ENCODE measurements around the gene LRP10.
"Not testable (repeated sequence)": the region's sequence is repeated elsewhere in the genome, so short reads cannot be mapped to it uniquely, and the experiment has no call there.

Gene LRP10

DNA sequence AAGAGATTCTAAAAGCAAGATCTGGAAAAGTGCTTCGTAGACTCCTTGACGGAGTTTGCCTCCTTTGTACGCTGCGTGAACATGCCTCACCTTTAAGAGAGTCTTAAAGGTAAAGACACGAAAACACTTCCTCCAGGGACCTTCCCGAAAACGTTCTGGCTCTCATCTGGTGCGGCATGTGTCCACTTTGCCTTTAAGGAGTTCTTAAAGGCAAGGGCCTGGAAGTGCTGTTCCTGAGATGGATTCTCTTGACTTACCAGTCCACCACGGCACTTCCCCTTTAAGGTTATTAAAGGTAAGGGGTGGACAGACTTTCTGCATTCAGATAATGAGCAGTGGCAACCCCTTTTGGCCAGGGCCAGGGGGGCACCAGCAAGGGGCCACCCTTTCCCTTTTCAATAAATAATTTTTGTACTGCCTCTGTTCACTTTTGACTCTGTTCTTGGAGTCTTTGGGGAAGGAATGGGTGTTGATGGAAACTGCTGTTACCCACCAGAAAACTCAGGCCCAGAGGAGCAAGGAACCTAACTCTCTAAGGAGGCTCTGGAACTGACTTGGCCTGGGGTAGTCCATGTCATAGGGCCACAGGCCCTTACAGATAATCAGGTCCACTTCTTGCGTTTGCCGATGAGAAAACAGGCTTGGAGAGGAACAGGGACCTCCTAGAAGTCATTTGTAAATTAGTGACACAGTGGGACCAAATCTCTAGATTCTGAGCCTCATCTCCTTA is 15.9 kb downstream of the LRP10 start:
- DNase-seq: peak; percentile 78

- DNase-seq: no peak
These were observed 16.4 kb downstream of the LRP10 start for GRCh38 chr14:22887990-22888378.

- no peak for DNase-seq
These were observed 17.1 kb downstream of the LRP10 start for GRCh38 chr14:22888662-22889061.

DNA sequence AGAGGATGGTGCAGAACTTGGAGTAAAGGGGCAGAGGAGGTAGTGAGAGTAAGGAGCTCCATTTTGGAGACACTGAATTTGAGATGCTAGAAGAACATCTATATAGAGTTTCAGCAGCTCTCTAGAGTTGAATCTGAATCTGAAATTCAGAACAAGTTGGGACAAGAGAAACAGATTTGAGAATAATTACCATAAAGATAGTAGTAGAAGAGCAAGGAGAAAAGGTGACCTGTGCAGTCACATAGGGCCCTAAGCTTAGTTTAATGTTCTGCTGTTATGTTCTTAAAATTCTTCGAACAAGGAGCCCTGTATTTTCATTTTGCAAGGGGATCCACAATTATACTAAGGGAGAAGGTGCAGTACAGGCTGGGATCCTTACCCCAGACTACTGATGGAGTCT is 18.9 kb downstream of the LRP10 start:
- no peak for DNase-seq

DNA sequence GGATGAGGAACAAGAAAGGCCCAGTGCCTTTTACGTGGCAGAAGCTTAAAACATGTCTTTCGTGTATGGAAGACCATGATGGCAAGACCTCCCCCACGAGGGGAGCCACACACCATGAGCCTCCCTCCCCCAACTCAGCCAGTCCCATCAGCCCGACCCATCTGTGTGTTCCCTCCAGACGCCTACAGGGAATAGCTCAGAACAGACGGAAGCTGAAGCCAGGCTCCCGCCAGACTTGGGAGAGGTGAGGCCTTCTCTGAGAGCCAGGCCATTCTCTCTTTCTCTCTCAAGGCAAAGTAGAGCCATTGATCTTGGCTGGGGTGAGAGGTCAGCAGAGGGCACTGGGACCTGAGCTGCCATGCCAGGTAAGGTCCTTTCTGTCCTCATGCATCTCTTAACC is 20.9 kb downstream of the LRP10 start:
- DNase-seq: no peak

DNA sequence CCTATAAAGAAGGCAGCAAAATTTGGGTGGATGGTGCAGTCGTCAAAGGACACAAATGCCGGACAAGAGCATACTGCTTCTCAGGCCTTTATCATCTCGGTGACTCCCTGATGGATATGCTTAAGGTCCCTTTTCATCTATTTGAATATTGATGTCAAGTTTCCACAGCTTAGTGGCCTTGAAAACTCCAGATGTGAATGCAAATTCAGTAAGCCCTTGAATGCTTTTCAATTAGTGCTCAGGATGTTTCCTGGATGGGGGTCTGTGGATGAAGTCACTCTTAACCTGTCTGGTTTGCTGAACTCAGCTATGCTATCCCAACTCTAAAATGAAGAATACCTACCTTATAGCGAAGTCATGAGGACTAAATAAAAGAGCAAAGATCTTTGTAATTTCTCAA is 22.2 kb downstream of the LRP10 start:
- no peak for DNase-seq

DNA sequence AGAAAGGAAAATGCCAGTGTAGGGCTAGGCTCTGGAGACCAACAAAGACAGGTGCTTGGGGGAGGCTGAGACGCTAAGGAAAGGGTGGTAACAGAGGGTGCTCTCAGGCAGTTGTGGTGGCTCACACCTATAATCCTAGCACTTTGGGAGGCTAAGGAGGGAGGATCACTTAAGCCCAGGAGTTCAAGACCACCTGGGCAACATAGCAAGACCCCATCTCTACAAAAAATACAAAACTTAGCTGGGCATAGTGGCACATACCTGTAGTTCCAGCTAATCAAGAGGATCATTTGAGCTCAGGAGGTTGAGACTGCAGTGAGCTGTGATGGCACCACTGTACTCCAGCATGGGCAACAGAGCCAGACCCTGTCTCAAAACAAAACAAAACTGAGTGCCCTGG is 23.9 kb downstream of the LRP10 start:
- no peak for DNase-seq

DNA sequence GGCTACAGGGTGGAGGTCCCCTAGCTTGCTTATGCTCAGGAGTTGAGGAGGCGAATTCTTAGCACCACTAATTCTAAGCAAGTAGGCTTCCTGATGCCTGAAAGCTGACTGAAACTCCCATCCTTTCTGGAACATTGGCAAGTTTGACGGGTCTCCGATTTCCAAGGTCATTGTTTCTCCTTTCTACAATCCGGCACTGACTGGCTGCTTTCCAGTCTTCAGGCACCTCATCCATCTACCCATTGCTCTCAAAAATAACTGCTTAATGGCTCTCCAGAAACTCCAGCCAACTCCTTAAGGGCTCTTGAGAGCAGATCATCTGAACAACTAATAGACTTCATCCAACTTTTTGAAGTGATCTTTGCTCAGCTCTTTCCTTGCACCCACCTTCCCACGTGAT is 24.8 kb downstream of the LRP10 start:
- DNase-seq: no peak

- no peak for DNase-seq
These were observed 25.2 kb downstream of the LRP10 start for GRCh38 chr14:22896760-22897159.

DNA sequence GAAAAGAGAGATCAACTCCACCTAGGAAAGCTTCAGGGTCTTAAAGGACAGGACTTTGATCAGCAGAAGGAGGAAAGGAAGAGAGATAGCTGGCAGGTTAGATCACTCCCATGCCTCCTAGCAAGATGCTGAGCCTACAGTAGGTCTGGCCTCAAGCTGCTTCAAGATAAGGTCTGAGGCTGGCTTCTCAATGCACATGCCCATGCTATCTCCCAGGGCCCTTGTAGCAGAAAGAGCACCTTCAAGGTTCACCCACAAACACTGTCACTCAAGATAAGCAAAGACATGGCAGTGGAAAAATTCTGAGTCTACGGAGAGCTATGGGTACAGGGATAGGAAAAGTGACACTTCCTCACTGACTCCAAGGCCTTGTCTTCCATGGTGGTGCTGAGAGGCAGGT is 25.8 kb downstream of the LRP10 start:
- DNase-seq: no peak

- peak; percentile 89 for DNase-seq
These were observed 27.0 kb downstream of the LRP10 start for GRCh38 chr14:22898302-22899090.

DNA sequence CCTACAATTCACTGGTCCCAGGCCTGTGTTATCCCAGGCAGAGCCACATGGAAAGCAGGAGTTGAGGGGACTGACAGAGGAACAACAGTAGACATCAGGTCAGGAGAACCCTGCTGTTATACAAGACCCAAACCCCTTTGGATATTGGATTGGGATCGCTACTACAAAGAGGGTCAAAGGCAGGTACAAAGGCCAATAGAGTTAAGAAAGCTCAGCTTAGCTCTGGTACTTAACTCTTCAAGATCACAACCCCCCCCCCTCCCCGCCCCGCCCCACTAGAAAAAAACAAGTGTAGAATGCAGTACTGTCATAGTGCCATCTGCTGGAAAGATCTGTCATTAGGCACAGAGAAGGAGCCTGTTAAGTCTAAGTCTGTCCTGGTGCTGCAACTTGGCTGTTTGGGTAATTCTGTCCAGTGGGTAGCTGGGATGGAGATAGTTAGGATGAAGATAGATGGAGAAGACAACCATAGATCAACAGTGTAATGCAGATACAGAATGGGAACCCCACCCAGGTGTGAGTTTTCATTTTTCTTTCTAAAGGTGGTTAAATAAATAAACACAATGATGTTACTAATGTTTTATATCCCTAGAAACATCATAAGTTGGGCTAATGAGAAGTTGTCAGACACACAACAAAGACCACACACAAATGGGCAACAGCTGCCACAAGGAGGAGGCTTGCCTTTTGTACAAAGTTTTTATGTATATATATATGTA is 28.7 kb downstream of the LRP10 start:
- peak; percentile 82 for DNase-seq

DNA sequence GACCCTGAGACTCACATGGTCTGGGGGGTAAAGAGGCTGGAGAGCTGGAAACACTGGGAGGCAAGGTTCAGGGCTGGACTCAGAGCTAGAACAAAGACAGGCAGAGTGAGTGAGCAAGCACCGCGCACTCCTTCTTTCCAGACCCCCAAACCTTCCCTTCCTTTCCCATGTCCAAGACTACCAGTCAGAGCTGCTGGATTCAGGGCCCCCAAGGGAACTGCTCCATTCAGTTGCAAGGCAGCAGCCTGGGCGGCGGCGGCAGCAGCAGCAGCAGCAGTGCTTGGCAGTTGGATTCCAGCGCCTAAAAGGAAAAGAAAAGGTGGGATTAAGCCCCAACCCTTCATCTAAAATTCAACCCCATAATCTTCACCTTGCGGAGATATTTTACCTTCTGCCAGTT is 30.3 kb downstream of the LRP10 start:
- DNase-seq: no peak

DNA sequence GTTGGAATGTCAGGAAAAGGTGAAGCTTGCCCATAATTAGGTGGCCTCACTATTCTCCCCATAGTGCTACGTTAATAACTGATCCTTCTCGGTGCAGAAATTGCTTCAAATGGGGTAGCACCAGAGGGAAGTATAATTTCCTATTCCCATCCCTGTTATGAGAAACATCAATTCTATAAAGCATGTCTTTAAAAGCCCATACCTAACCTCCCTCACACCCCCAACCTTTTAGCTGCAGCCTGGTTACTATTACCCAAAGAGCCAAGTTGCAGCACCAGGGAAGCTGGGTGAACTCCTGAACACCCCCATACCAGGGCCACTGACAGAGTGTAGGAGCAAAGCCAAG is 32.2 kb downstream of the LRP10 start:
- DNase-seq: no peak

DNA sequence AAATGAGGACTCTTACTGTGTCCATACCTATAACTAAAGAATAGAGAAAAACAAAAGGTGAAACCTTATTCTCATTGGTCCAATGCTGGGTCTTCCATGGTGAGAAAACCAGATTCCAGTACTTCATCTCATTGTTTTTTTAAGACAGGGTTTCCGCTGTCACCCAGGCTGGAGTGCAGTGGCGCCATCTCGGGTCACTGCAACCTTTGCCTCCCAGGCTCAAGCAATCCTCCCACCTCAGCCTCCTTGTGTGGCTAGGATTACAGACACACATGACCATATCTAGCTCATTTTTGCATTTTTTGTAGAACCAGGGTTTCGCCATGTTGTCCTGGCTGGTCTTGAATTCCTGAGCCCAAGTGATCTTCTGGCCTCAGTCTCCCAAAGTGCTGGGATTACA is 34.1 kb downstream of the LRP10 start:
- no peak for DNase-seq

DNA sequence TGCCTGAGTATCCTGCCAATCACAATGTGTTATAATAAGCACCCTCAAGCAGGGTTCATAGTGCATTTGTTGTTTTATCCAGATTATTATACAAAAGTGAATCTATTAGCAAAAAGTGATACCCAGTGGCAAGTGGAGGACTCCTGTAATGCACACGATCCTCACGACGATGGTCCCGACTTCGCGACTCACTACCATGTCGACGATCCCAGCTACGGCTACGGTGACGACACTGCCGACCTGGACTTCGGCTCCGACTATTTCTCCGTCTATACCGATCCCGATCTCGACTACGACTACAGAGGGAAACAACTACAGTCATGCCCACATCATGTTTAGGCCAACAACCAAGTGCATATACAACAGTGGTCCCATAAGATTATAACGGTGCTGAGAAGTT is 34.5 kb downstream of the LRP10 start:
- DNase-seq: no peak

DNA sequence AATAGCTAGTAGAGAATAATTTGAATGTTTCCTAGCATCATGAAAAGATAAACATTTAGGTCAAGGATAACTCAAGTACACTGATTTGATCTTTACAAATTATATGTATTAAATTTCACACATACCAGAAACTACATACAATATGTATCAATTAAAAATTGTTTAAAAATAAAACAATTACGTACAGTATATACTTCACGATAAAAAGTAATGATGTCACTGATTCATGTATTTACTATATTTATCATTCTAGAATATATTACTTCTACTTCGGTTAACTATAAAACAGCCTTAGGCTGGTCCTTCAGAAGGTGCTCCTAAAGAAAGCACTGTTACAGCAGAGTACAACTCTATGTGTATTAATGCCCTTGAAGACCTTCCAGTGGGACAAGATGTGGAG is 35.9 kb downstream of the LRP10 start:
- DNase-seq: no peak

- no peak for DNase-seq
These were observed 37.1 kb downstream of the LRP10 start for GRCh38 chr14:22908601-22909000.

- no peak for DNase-seq
These were observed 39.4 kb downstream of the LRP10 start for GRCh38 chr14:22910916-22911315.

DNA sequence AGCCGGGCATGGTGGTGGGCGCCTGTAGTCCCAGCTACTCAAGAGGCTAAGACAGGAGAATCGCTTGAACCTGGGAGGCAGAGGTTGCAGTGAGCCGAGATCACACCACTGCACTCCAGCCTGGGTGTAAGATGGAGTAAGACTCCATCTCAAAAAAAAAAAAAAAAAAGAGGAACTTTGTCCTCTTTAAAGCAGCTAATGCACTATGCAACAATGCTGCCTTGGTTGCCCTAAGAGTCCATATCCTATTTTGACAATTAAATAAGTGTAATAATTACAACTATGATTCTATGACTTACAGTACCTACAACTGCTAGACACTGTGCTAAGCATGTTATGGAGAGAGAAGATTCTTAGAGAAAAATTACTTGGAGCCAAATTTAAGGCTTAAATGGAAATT is 43.3 kb downstream of the LRP10 start:
- DNase-seq: not testable (repeated sequence)

DNA sequence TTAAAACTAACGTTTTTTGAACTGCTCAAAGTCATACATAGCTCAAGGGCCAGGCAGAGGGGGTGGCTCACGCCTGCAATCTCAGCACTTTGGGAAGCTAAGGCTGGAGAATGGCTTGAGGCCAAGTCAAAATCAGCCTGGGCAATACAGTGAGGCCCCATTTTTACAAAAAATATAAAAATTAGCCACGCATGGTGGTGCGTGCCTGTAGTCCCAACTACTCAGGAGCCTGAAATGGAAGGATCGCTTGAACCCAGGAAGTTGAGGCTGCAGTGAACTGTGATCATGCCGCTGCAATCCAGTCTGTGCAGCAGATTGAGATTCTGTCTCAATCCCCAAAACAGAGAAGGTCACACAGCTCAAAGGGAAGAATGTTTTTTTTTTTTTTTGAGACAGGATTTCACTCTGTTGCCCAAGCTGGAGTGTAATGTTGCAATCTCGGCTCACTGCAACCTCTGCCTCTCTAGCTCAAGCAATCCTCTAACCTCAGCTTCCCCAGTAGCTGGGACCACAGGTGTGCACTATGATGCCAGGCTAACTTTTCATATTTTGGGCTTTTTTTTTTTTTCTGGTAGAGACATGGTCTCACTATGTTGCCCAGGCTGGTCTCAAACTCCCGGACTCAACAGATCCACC is 44.5 kb downstream of the LRP10 start:
- DNase-seq: no peak

- DNase-seq: peak; percentile 100
These were observed 47.5 kb downstream of the LRP10 start, which contains the start of gene RBM23 for GRCh38 chr14:22918804-22919600. RBM23 (minus strand) TSS chr14:22919149.

GRCh38 chr14:22919601-22919921 is 48.0 kb downstream of the LRP10 start:
- no peak for DNase-seq

Measured in fibroblast of skin of scalp (primary cell).